HepG2 (cell line): ENCODE results near the gene NSD2.

Experiments used
- JUND ChIP-seq: sonication (generic); formaldehyde crosslinking; IDR thresholded peaks from 2 replicates; pipeline ENCODE4 v1.8.0; 2022; ENCODE audit warnings: mild to moderate bottlenecking, missing genetic modification reagents
- POLR2AphosphoS5 ChIP-seq: IDR thresholded peaks from 2 replicates; pipeline ENCODE4 v1.6.1; 2012; ENCODE audit warnings: low read depth, low read length
- ZBTB33 ChIP-seq: sonication (generic); formaldehyde crosslinking; IDR thresholded peaks from 2 replicates; pipeline ENCODE4 v1.4.0; 2020; ENCODE audit warnings: missing genetic modification reagents
- ZNF574 ChIP-seq: sonication (generic); formaldehyde crosslinking; IDR thresholded peaks from 2 replicates; pipeline ENCODE4 v1.4.0; 2020; ENCODE audit warnings: missing genetic modification reagents

GRCh38 chr4:1982124-1983052 is 111.2 kb downstream of the NSD2 start:
- no peak for TF ChIP-seq ZNF574 (CRISPR knock-in tag)
- TF ChIP-seq ZBTB33 (CRISPR knock-in tag), result no peak
- no peak for TF ChIP-seq POLR2AphosphoS5
- no peak for TF ChIP-seq JUND (CRISPR knock-in tag)
